ENCODE results near the gene MSI2.

The MSI2 gene

DNA sequence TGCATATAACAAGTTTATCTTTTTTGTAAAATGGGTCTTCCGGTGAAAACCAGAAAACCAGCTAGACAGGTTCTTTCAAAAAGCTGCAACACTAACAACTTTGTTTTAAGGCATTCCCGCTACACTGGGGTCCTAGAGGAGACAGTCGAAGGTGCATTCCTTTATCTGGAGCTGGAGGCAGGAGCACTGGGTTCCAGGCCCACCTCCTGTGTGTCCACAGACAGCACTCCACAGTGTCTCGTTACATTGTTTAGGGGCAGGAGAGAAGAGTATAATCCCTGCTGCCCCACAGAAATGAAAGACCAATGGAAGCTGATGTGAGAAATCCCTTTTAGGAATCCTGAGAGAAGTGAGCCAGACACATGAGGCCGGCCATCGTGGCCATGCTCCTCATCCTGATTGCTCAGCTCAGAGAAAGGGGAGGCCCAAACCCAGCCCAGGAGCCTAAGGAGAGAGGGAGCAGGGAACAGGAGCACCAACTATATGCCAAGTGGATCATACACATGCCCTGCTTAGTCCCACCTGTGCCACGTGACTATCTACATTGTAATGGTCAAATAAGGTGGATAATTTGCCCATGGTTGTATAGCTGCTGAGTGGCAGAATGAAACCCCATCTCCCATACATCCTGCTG, 429.3 kb downstream of the MSI2 start:
- no peaks in the 10 kb centered on the region for H3K9me3 ChIP-seq (ENCODE audit: control insufficient read depth in 1 of 2, low read length in 2 of 2)
- H3K4me1 ChIP-seq (ENCODE audit: control insufficient read depth in 1 of 2, insufficient read depth in 2 of 2, low read length in 2 of 2) = no peaks in the 10 kb centered on the region
- H3K36me3 ChIP-seq (ENCODE audit: control insufficient read depth in 1 of 2, insufficient read depth in 2 of 2, low read length in 2 of 2) = no peaks in the 10 kb centered on the region
- no peaks in the 10 kb centered on the region for H3K27me3 ChIP-seq (ENCODE audit: low read depth, low read length)
- no peak overlapping the region for H3K27ac ChIP-seq (ENCODE audit: low read length)
- no peak overlapping the region for H3K4me3 ChIP-seq (ENCODE audit: low read depth in 1 of 2, low read length in 2 of 2)

DNA sequence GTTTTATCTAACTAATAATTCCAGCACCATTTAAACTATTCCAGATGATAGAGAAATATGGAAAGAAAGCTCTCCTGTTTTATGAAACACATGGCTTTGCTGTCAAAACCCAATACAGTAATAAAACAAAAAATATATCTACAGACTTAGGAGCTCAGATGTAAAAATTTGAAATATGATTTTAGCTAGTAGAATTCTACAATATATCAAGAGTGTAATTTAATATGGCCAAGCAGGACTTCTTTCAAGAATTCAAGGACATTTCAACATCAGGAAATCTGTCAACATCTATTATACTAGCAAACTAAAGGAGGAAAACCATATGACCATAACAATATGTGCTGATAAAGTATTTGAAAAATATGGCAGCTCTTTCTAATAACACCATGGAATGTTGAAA, 431.3 kb downstream of the MSI2 start:
- no peak overlapping the region for H3K4me3 ChIP-seq (ENCODE audit: low read depth in 1 of 2, low read length in 2 of 2)
- H3K9me3 ChIP-seq (ENCODE audit: control insufficient read depth in 1 of 2, low read length in 2 of 2) = no peaks in the 10 kb centered on the region
- no peak overlapping the region for H3K27ac ChIP-seq (ENCODE audit: low read length)
- H3K36me3 ChIP-seq (ENCODE audit: control insufficient read depth in 1 of 2, insufficient read depth in 2 of 2, low read length in 2 of 2) = no peaks in the 10 kb centered on the region
- no peaks in the 10 kb centered on the region for H3K4me1 ChIP-seq (ENCODE audit: control insufficient read depth in 1 of 2, insufficient read depth in 2 of 2, low read length in 2 of 2)
- H3K27me3 ChIP-seq (ENCODE audit: low read depth, low read length) = no peaks in the 10 kb centered on the region

DNA sequence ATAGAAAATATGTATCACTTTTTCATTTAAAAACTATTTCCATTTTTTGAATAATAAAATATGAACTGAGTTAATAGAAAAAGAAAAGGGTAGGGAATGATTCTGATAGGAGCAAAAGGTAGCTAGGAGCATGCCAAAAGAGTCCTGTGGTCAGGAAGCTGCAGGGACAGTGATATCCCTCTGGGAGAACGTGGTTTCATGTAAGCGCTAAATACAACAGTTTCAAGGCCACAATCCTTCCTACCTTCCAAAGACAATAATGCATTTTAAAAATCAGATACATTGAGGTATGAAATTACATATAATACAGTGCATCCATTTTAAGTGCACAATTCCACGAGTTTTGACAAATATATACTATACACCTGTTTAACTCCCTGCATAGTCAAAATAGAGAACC, 432.9 kb downstream of the MSI2 start:
- Histone ChIP-seq H3K9me3 (ENCODE audit: control insufficient read depth in 1 of 2, low read length in 2 of 2) (no peaks in the 10 kb centered on the region), H3K27me3 (ENCODE audit: low read depth, low read length) (no peaks in the 10 kb centered on the region), H3K27ac (ENCODE audit: low read length) (no peak overlapping the region)

DNA sequence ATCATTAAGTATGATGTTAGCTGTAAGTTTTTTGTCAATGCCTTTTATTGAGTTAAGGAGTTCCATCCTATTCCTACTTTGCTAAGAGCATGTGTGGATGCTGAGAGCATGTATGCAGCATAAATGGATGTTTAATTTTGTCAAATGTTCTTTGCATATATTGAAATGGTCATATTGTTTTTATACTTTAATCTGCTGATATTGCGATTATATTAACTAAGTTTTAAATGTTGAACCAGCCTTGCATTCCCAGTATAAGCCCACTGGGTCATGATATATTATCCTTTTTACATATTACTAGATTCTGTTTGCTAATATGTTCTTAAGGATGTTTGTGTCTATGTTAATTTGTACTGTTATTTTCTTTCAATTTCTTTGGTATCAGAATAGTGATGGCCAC, 435.6 kb downstream of the MSI2 start:
- Histone ChIP-seq H3K4me1 (ENCODE audit: control insufficient read depth in 1 of 2, insufficient read depth in 2 of 2, low read length in 2 of 2) (no peaks in the 10 kb centered on the region), H3K27me3 (ENCODE audit: low read depth, low read length) (no peaks in the 10 kb centered on the region), H3K9me3 (ENCODE audit: control insufficient read depth in 1 of 2, low read length in 2 of 2) (no peaks in the 10 kb centered on the region), H3K36me3 (ENCODE audit: control insufficient read depth in 1 of 2, insufficient read depth in 2 of 2, low read length in 2 of 2) (no peaks in the 10 kb centered on the region), H3K27ac (ENCODE audit: low read length) (no peak overlapping the region), H3K4me3 (ENCODE audit: low read depth in 1 of 2, low read length in 2 of 2) (no peak overlapping the region)

More for the DNA sequence above, 432.9 kb downstream of the MSI2 start:
- Histone ChIP-seq H3K36me3 (ENCODE audit: control insufficient read depth in 1 of 2, insufficient read depth in 2 of 2, low read length in 2 of 2) (no peaks in the 10 kb centered on the region), H3K4me1 (ENCODE audit: control insufficient read depth in 1 of 2, insufficient read depth in 2 of 2, low read length in 2 of 2) (no peaks in the 10 kb centered on the region), H3K4me3 (ENCODE audit: low read depth in 1 of 2, low read length in 2 of 2) (no peak overlapping the region)

DNA sequence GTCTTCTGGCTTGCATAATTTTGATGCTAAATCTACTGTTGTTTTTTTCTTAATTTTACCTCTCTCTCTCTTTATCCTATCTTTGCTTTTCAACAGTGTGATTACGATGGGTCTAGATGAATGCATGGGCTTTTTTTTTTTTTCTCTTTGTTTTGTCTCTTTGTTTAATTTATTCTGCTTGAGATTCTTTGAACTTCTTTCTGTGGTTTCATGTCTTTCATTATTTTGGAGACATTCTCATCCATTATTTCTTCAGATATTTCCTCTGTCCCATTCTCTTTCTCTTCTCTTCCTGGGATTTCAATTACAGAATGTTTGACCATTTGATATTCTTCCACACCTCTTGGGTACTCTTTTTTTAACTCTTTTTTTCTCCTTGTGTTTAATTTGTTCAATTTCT, 436.4 kb downstream of the MSI2 start:
- H3K27me3 ChIP-seq (ENCODE audit: low read depth, low read length) = no peaks in the 10 kb centered on the region
- no peaks in the 10 kb centered on the region for H3K9me3 ChIP-seq (ENCODE audit: control insufficient read depth in 1 of 2, low read length in 2 of 2)
- no peak overlapping the region for H3K27ac ChIP-seq (ENCODE audit: low read length)
- no peaks in the 10 kb centered on the region for H3K4me1 ChIP-seq (ENCODE audit: control insufficient read depth in 1 of 2, insufficient read depth in 2 of 2, low read length in 2 of 2)
- H3K36me3 ChIP-seq (ENCODE audit: control insufficient read depth in 1 of 2, insufficient read depth in 2 of 2, low read length in 2 of 2) = no peaks in the 10 kb centered on the region
- no peak overlapping the region for H3K4me3 ChIP-seq (ENCODE audit: low read depth in 1 of 2, low read length in 2 of 2)

DNA sequence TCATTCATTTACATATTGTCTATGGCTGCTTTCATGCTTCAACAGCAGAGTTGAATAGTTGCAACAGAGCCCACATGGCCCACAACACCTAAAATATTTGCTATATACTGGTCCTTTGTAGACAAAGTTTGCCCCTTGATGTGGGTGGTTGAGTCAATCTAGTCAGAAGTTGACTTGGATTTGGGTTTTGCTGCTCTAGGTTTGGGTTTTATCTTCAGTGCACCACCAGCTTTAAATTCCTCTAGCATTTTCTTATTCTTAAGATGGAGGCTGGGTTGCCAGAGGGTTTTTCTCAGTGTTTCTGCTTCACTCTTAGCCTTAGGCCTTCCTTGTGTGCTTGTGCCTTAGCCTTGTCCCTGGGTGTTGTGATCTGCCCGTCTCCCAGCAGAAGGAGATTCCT, 437.7 kb downstream of the MSI2 start:
- H3K36me3 ChIP-seq (ENCODE audit: control insufficient read depth in 1 of 2, insufficient read depth in 2 of 2, low read length in 2 of 2) = no peaks in the 10 kb centered on the region
- no peaks in the 10 kb centered on the region for H3K4me1 ChIP-seq (ENCODE audit: control insufficient read depth in 1 of 2, insufficient read depth in 2 of 2, low read length in 2 of 2)
- no peaks in the 10 kb centered on the region for H3K27me3 ChIP-seq (ENCODE audit: low read depth, low read length)
- H3K27ac ChIP-seq (ENCODE audit: low read length) = no peak overlapping the region
- H3K4me3 ChIP-seq (ENCODE audit: low read depth in 1 of 2, low read length in 2 of 2) = no peak overlapping the region
- H3K9me3 ChIP-seq (ENCODE audit: control insufficient read depth in 1 of 2, low read length in 2 of 2) = no peaks in the 10 kb centered on the region

DNA sequence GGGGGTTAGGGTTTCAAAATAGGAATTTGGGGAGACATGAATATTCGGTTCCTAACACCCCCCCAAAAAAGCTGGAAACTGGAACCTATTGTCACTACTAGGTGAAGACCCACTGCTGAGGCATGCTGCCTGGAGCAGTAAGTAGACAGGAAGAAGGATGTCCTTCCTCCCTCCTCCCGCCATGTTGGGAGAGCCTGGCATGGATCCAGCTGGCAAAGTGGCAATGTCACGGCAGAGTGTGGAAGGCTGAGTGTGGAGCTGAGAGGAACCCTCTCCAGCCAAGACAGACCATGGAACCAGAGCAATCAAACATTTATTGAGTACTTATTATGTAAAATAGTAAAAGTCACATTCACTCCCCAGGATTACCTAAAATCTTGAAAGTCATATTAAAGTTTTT, 439.7 kb downstream of the MSI2 start:
- Histone ChIP-seq H3K4me1 (ENCODE audit: control insufficient read depth in 1 of 2, insufficient read depth in 2 of 2, low read length in 2 of 2) (no peaks in the 10 kb centered on the region), H3K27ac (ENCODE audit: low read length) (no peak overlapping the region), H3K36me3 (ENCODE audit: control insufficient read depth in 1 of 2, insufficient read depth in 2 of 2, low read length in 2 of 2) (no peaks in the 10 kb centered on the region), H3K4me3 (ENCODE audit: low read depth in 1 of 2, low read length in 2 of 2) (no peak overlapping the region), H3K27me3 (ENCODE audit: low read depth, low read length) (no peaks in the 10 kb centered on the region), H3K9me3 (ENCODE audit: control insufficient read depth in 1 of 2, low read length in 2 of 2) (no peaks in the 10 kb centered on the region)

DNA sequence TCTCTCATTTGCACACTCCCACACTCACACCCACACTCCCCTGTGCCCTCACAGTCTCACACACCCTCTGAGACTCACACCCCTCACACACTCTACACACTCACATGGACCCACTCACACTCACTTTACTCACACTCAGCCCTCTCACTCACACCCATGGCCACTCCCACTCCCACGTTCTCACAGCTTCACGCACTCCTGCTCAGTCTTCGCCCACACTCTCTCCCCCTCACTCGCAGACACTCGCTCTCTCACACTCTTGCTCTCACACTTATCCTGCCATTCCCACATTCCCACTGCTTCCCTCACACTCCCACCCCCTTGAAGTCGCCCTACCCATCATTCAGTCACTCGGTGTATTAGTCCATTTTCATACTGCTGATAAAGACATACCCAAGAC, 440.9 kb downstream of the MSI2 start:
- H3K27me3 ChIP-seq (ENCODE audit: low read depth, low read length) = no peaks in the 10 kb centered on the region
- no peaks in the 10 kb centered on the region for H3K36me3 ChIP-seq (ENCODE audit: control insufficient read depth in 1 of 2, insufficient read depth in 2 of 2, low read length in 2 of 2)
- no peak overlapping the region for H3K4me3 ChIP-seq (ENCODE audit: low read depth in 1 of 2, low read length in 2 of 2)
- no peak overlapping the region for H3K27ac ChIP-seq (ENCODE audit: low read length)
- no peaks in the 10 kb centered on the region for H3K9me3 ChIP-seq (ENCODE audit: control insufficient read depth in 1 of 2, low read length in 2 of 2)
- no peaks in the 10 kb centered on the region for H3K4me1 ChIP-seq (ENCODE audit: control insufficient read depth in 1 of 2, insufficient read depth in 2 of 2, low read length in 2 of 2)

DNA sequence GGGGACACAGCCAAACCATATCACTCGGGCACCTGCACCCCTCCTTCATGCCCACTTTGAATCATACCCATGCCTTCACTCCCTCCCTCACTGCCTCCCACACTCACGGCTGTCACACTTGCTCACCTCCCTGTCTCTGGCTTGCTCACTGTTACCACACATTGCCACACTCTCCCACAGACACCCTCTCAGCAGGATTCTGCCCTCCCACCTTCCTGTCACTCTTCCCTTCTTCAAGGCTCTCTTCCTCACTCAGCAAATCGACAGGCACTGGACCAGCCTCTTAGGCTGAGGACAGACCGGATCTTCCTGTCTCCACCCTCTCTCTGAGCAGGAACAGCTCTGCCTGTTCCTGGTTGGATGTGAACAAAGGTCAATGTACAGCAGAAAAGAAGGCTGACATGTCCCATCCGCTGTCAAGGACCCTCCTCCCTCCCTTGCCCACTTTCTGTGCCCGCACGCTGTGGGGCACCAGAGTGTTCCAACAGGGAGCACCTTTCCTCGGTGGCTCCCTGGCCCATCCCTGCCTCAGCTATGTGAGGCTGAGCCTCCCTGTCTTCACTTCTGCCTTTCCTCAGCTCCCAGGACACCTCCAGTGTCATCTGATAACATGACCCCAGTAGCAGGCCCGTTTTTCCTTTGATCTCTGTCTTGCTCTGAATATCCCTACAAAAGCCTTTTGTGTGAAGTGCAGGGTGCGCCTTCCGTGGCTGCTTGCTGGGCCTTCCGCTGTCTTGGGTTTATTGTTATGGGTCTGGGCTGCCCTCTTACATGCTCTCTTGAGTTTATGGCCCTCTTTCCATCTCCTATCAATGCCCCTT, 441.8 kb downstream of the MSI2 start:
- Histone ChIP-seq H3K36me3 (ENCODE audit: control insufficient read depth in 1 of 2, insufficient read depth in 2 of 2, low read length in 2 of 2) (no peaks in the 10 kb centered on the region), H3K9me3 (ENCODE audit: control insufficient read depth in 1 of 2, low read length in 2 of 2) (no peaks in the 10 kb centered on the region), H3K27me3 (ENCODE audit: low read depth, low read length) (no peaks in the 10 kb centered on the region), H3K27ac (ENCODE audit: low read length) (no peak overlapping the region), H3K4me1 (ENCODE audit: control insufficient read depth in 1 of 2, insufficient read depth in 2 of 2, low read length in 2 of 2) (no peaks in the 10 kb centered on the region), H3K4me3 (ENCODE audit: low read depth in 1 of 2, low read length in 2 of 2) (no peak overlapping the region)

DNA sequence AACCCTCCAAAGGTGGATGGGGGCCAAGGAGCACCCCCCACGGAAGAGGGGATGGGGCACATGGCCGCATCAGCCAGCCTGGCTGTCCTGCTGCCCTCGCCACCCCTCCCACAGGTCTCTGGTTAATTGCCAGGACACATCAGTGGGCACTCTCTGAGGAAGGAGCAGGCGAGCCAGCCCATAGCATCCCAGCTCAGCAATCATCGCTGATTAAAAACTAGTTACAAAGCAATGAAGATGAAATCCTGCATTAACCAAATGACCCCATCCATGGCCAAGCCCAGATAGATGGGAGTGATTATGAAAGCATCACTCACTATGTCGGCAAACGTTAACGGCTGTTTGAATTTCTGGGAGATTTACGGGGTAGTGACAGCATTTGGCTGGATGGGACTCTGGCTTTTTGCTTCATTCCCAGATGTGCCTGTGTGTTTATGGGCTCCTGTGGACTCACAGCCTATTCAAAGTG, 443.5 kb downstream of the MSI2 start:
- Histone ChIP-seq H3K4me1 (ENCODE audit: control insufficient read depth in 1 of 2, insufficient read depth in 2 of 2, low read length in 2 of 2) (no peaks in the 10 kb centered on the region), H3K27ac (ENCODE audit: low read length) (no peak overlapping the region)

DNA sequence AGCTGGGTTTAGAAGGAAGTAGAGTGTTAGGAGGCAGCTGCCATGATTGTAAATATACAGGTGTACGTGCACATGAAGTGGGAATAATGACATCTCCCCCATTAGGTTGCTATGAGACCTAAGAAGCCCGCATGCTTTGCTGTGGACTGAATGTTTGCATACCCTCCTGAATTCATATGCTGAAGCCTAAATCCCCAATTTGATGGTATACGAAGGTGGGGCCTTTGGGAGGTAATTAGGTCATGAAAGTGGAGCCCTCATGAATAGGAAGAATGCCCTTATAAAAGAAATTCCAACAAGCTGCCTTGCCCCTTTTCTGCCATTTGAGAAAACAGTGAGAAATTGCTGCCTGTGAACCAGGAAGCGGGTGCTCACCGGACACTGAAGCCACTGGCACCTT, 444.8 kb downstream of the MSI2 start:
- Histone ChIP-seq H3K4me1 (ENCODE audit: control insufficient read depth in 1 of 2, insufficient read depth in 2 of 2, low read length in 2 of 2) (no peaks in the 10 kb centered on the region), H3K36me3 (ENCODE audit: control insufficient read depth in 1 of 2, insufficient read depth in 2 of 2, low read length in 2 of 2) (no peaks in the 10 kb centered on the region), H3K27ac (ENCODE audit: low read length) (no peak overlapping the region), H3K4me3 (ENCODE audit: low read depth in 1 of 2, low read length in 2 of 2) (no peak overlapping the region), H3K9me3 (ENCODE audit: control insufficient read depth in 1 of 2, low read length in 2 of 2) (no peaks in the 10 kb centered on the region), H3K27me3 (ENCODE audit: low read depth, low read length) (no peaks in the 10 kb centered on the region)

More for the DNA sequence above, 443.5 kb downstream of the MSI2 start:
- Histone ChIP-seq H3K9me3 (ENCODE audit: control insufficient read depth in 1 of 2, low read length in 2 of 2) (no peaks in the 10 kb centered on the region), H3K36me3 (ENCODE audit: control insufficient read depth in 1 of 2, insufficient read depth in 2 of 2, low read length in 2 of 2) (no peaks in the 10 kb centered on the region), H3K27me3 (ENCODE audit: low read depth, low read length) (no peaks in the 10 kb centered on the region), H3K4me3 (ENCODE audit: low read depth in 1 of 2, low read length in 2 of 2) (no peak overlapping the region)

All from muscle layer of duodenum (tissue), 2 donors.